Adipocyte (in vitro differentiated cells): ENCODE measurements around the gene HELT.

Experiments
- DNase-seq: peaks from one replicate; pipeline ENCODE4 v3.0.0-alpha.2; 2015; ENCODE audit warnings: low read depth
- H3K27me3 ChIP-seq: replicated peaks from 2 replicates; pipeline ENCODE4 v1.7.0; 2013; ENCODE audit warnings: mild to moderate bottlenecking, low read length, moderate library complexity; ENCODE audit not compliant: control insufficient read depth, insufficient read depth
- H3K36me3 ChIP-seq: 2 replicates; pipeline ENCODE4 v1.7.0; 2013; ENCODE audit warnings: low read length, mild to moderate bottlenecking, moderate library complexity; ENCODE audit not compliant: control insufficient read depth, insufficient read depth, severe bottlenecking
- H3K4me1 ChIP-seq: 2 replicates; pipeline ENCODE4 v1.7.0; 2013; ENCODE audit warnings: mild to moderate bottlenecking, low read length, moderate library complexity; ENCODE audit not compliant: control insufficient read depth, insufficient read depth
- H3K4me3 ChIP-seq: 2 replicates; pipeline ENCODE4 v1.7.0; 2013; ENCODE audit warnings: mild to moderate bottlenecking, low read length, moderate library complexity
- H3K9ac ChIP-seq: 2 replicates; pipeline ENCODE4 v1.7.0; 2013; ENCODE audit warnings: mild to moderate bottlenecking, low read length, moderate library complexity
- H3K9me3 ChIP-seq: 2 replicates; pipeline ENCODE4 v1.7.0; 2013; ENCODE audit warnings: mild to moderate bottlenecking, low read length, moderate library complexity; ENCODE audit not compliant: control insufficient read depth

HELT gene

DNA sequence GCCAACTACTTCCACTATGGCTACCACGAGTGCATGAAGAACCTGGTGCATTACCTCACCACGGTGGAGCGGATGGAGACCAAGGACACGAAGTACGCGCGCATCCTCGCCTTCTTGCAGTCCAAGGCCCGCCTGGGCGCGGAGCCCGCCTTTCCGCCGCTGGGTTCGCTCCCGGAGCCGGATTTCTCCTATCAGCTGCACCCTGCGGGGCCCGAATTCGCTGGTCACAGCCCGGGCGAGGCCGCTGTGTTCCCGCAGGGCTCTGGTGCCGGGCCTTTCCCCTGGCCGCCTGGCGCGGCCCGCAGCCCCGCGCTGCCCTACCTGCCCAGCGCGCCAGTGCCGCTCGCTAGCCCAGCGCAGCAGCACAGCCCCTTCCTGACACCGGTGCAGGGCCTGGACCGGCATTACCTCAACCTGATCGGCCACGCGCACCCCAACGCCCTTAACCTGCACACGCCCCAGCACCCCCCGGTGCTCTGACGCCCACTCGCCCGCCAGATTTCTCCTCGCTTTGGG, 2.1 kb downstream of the HELT start:
- no peaks in the 10 kb centered on the region for H3K9me3 ChIP-seq
- H3K4me3 ChIP-seq = no peak overlapping the region
- H3K4me1 ChIP-seq = no peaks in the 10 kb centered on the region
- no peak for DNase-seq
- no peaks in the 10 kb centered on the region for H3K36me3 ChIP-seq
- H3K9ac ChIP-seq = no peak overlapping the region
- H3K27me3 ChIP-seq = peaks cover 81% of the 10 kb centered on the region

DNA sequence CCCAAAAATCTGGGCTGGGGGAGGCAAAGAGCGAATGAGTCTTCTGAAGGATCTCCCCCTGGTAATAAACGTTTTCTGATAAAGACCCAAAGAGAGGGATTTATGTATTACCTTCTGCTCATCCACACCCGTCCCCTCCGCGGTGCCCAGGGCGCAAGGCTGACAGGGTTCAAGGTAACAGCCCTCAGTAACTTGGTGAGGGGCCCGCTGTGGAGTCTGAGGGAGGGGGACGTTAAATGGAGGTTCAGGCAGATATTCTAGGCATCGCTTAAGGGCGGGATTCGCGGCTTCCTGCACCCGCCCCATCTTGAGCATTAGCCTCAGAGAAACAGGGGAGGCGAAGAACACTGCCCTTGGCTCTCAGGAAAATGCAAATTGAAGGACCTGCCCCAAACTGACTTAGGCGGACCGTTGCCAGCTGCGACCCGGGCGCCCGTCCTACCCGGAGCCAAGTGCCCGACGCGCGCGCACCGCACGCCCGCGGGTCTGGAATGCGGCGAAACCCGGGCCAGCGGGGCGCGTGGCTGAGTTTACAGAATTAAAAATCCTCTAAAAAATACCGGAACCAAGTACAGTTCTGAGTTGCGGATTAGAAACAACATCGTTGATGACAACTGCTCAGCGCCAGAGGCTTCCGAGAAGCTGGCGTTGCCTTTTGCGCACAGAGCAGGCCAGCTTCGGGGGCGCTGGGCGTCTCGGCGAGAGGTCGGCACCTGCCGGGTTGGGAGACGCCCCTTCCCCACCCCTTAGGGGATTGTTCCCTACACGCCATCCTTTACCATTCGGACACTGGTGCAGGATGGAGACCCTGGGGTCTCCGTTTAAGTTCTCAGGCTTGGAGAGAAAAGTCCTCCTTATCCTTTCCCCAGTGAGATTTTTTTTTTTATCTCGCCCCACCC, 2.8 kb downstream of the HELT start:
- no peak for DNase-seq
- Histone ChIP-seq H3K9me3 (no peaks in the 10 kb centered on the region), H3K9ac (no peak overlapping the region), H3K4me1 (no peaks in the 10 kb centered on the region), H3K27me3 (peaks cover 79% of the 10 kb centered on the region), H3K4me3 (no peak overlapping the region), H3K36me3 (no peaks in the 10 kb centered on the region)

DNA sequence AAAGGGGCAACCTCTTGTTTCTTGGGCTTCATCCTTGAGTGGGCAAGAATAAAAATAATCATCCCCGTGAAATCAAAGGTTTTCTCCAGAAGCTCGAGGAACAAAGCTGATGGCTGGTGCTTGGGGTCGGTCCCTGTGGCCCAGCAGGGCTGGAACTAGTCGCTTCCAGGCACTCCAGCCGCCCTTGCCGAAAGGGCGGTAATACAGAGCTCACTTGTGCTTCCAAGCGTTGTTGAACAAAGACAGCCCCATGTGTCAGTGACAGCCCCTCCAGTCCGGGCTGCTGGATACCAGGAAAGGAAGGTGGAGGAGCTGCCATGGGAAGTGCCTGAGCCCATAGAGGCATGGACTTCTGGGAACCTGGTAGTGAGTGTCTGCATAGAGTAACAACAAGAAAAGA, 5.2 kb downstream of the HELT start:
- no peaks in the 10 kb centered on the region for H3K36me3 ChIP-seq
- H3K9ac ChIP-seq = no peak overlapping the region
- H3K4me1 ChIP-seq = no peaks in the 10 kb centered on the region
- H3K27me3 ChIP-seq = peaks cover 67% of the 10 kb centered on the region
- no peak overlapping the region for H3K4me3 ChIP-seq
- H3K9me3 ChIP-seq = no peaks in the 10 kb centered on the region
- no peak for DNase-seq

DNA sequence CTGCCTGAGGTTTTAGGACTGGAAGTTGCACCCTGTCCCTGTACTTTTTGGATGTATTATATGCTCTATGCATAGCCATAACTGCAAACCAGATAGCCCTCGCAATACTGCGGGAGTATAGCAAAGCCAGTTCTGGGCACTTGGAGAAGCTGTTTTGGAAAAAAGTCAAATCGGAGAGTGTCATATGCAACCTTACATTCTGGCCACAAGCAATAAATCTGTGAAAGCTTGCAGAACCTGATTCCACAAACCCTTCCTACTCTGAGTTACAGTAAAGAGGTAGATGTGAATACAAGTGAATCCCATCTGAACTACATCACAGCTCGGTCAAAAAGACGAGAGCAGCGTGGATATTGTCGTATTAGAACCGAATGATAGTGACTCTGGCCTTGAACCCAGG, 10.3 kb downstream of the HELT start:
- H3K9ac ChIP-seq = no peak overlapping the region
- no peaks in the 10 kb centered on the region for H3K9me3 ChIP-seq
- H3K36me3 ChIP-seq = no peaks in the 10 kb centered on the region
- peaks cover 64% of the 10 kb centered on the region for H3K27me3 ChIP-seq
- DNase-seq = no peak
- H3K4me3 ChIP-seq = no peak overlapping the region
- H3K4me1 ChIP-seq = no peaks in the 10 kb centered on the region

DNA sequence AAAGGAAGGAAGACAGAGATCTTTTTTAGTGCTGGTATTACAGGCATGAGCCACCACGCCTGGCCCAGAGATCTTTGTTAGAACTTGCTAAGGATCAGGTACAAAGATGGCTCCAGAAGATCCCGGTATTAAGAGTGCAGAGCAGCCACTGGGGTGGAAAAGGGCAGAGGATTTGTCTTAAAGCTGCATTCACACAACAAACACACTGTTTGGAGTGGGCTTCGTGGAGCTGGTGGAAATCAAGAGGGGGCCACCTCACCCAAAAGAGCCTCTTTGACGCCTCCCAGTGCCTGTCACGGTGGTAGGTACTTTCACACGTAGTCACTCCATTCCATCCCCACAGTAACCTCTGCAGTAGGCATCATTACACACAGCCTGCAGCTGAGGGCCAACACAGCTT, 13.3 kb downstream of the HELT start:
- no peaks in the 10 kb centered on the region for H3K4me1 ChIP-seq
- H3K9ac ChIP-seq = no peak overlapping the region
- no peaks in the 10 kb centered on the region for H3K9me3 ChIP-seq
- H3K36me3 ChIP-seq = no peaks in the 10 kb centered on the region
- no peak for DNase-seq
- H3K27me3 ChIP-seq = peaks cover 45% of the 10 kb centered on the region
- no peak overlapping the region for H3K4me3 ChIP-seq

DNA sequence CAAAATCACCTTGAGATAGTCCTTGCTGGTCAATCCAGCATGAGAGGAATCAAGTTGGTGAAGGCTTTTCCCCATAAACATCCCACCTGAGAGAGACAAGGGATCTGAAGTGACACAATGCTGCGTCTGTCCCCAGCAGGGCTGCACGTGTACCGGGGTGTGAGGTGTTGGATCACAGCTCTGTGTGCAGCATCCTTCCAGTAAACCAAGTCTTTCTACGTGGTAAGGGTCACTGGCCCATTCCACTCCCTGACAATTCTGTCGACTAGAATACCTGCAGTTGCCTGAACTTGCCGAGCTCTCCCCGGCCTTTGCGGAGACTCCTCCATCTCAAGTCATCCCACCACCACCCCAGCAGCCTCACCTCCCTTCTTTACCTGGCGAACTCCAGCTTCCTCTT, 14.8 kb downstream of the HELT start:
- Histone ChIP-seq H3K4me1 (no peaks in the 10 kb centered on the region), H3K9me3 (no peaks in the 10 kb centered on the region), H3K36me3 (no peaks in the 10 kb centered on the region), H3K4me3 (no peak overlapping the region), H3K27me3 (peaks cover 45% of the 10 kb centered on the region), H3K9ac (no peak overlapping the region)
- DNase-seq = no peak

DNA sequence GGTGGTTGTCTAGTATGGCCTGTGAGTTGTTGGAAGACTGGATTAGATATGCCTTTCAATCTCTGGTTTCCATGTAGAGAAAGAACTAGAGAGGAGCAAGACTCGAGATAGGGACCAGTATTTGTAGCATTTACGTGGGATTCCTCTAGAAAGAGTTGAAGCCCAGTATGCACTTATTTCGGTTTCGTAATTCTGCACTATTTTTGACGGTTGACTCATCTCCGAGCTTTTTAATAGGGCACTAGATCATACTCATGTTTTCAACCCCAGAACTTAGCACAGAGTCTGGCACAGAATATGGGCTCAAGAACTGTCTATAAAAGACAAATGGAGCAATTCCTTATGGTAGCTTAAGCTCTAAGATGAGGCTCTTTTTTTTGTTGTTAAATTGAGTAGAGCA, 15.7 kb downstream of the HELT start:
- Histone ChIP-seq H3K36me3 (no peaks in the 10 kb centered on the region), H3K9ac (no peak overlapping the region), H3K4me3 (no peak overlapping the region), H3K9me3 (no peaks in the 10 kb centered on the region), H3K27me3 (peaks cover 38% of the 10 kb centered on the region), H3K4me1 (no peaks in the 10 kb centered on the region)
- no peak for DNase-seq

DNA sequence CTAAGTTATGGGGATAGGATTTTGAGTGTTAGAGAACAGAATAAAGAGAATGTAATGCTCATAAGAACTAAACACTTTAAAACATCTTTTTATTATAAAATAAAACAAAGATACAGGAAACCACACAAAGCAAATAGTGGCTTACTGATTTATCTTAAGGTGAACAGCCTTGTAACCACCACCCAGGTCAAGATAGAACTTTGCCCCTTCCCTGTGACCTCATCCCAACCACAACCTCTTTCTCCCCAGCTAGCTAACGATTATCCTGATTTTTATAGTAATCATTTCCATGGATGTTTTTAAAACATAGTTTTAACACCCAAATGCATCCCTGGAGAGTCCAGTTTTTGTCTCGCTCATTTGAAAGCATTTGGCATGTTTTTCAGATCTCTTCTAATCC, 17.0 kb downstream of the HELT start:
- Histone ChIP-seq H3K9me3 (no peaks in the 10 kb centered on the region), H3K4me1 (no peaks in the 10 kb centered on the region), H3K36me3 (no peaks in the 10 kb centered on the region), H3K4me3 (no peak overlapping the region), H3K27me3 (peaks cover 27% of the 10 kb centered on the region), H3K9ac (no peak overlapping the region)
- DNase-seq = no peak

DNA sequence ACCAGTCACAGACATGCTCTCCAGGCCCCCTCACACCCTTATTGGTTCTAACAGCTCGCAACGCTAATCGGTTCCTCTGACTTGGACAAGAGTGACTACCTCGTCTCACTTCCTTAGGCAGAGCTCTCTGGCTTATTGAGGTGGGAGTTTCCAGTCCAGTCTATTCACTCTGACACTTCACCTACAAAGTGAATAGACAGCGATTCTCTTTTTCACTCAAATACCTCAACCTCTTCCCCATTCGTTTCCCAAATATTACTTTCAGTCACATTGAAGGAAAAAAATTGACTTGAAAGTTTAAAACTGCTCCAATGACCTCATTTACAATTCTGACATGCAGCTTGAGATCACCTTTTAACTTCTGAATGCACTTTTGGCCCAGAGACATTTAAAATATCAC, 17.7 kb downstream of the HELT start:
- H3K36me3 ChIP-seq = no peaks in the 10 kb centered on the region
- H3K9me3 ChIP-seq = no peaks in the 10 kb centered on the region
- no peak overlapping the region for H3K4me3 ChIP-seq
- DNase-seq = no peak
- peaks cover 22% of the 10 kb centered on the region for H3K27me3 ChIP-seq
- H3K9ac ChIP-seq = no peak overlapping the region
- H3K4me1 ChIP-seq = no peaks in the 10 kb centered on the region

DNA sequence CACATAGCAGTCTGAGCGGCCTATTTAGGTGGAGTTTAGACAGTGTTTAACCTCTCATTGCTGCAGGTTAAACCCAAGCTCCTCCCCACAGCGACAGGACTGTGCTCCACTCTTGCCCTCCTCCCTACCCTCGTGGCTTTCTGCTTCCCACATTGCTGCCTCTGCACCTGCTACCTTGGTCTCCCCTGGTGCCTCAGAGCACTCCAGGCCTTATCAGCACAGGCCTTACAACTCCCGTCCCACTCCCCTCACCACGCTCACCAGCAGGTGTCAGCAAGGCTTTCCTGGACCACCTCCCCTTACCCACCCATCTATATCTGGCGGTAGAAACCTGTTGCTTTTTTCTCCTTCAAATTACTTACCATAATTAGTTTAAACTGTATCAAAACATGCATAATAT, 18.6 kb downstream of the HELT start:
- no peak for DNase-seq
- Histone ChIP-seq H3K4me3 (no peak overlapping the region), H3K36me3 (no peaks in the 10 kb centered on the region)

DNA sequence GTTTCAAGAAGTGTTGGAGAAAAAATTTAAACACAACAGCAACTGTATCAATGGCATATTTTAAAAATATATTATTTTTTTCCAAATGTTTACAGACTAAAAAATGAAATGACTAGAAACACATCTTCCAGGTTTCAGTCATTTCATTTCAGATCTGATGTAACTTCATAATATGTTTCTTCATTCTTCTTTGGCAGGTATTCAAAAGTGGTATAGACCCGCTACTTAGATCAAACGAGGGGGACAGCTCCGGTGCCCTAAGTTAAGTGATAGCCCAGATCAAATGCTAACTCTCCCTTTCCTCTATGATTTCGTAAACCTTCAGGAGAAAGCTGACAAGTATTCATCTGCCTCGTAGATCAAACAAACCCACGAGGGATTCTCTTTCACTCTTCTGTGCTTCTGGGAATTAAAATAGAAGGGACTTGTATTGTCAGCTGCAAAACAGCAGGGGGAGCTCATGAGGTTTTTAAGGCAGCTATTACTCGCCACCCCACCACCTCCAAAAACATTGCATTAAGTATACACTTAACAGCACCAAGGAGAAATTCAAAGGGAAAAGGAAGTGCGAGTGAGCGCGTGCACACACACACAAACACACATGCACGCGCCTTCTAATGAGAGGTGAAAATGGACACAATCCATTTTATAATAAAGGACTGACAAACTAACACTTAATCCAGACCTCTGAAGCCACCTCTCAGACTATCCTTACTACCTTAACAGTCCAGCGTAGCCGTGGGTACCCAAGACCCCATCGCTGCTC, 21.4 kb downstream of the HELT start:
- no peaks in the 10 kb centered on the region for H3K36me3 ChIP-seq
- no peaks in the 10 kb centered on the region for H3K4me1 ChIP-seq
- peak overlapping the region; percentile 74 for H3K4me3 ChIP-seq
- peaks cover 3% of the 10 kb centered on the region for H3K27me3 ChIP-seq
- H3K9me3 ChIP-seq = no peaks in the 10 kb centered on the region
- peak overlapping the region; percentile 55 for H3K9ac ChIP-seq
- DNase-seq = peak; percentile 85

More for the DNA sequence above, 18.6 kb downstream of the HELT start:
- H3K4me1 ChIP-seq = no peaks in the 10 kb centered on the region
- no peak overlapping the region for H3K9ac ChIP-seq
- no peaks in the 10 kb centered on the region for H3K9me3 ChIP-seq
- H3K27me3 ChIP-seq = peaks cover 16% of the 10 kb centered on the region
